ENCODE measurements around the gene POLRMT. TPM values are rescaled to one million over a fixed set of nuclear protein-coding genes. Genes with fewer than 3 reads are reported as not detected.

The POLRMT gene
- total RNA-seq, 3 donors from 2014 or later = 21.9 to 34.7 (median 28.2) TPM

GRCh38 chr19:647566-648284, 14.4 kb upstream of the POLRMT start:
- no peaks in the 10 kb centered on the region for H3K4me1 ChIP-seq
- intact Hi-C loops (cut with DNase I; ENCODE audit: low total_unique reads) = no loop called here
- TF ChIP-seq POLR2AphosphoS5 (IDR thresholded peaks at IDR 0.05) (no peak), CTCF (IDR thresholded peaks at IDR 0.05) (no peak), POLR2A (IDR thresholded peaks at IDR 0.05) (no peak)
- H3K36me3 ChIP-seq = no peaks in the 10 kb centered on the region
- no peak overlapping the region for H3K27ac ChIP-seq
- H3K9me3 ChIP-seq = no peaks in the 10 kb centered on the region
- H3K27me3 ChIP-seq = no peaks in the 10 kb centered on the region
- H3K4me3 ChIP-seq = no peak overlapping the region
- no peak for DNase-seq (ENCODE audit: low spot score in 2 of 2)

- TF ChIP-seq CTCF (IDR thresholded peaks at IDR 0.05) = no peak
- no peak for TF ChIP-seq POLR2A (IDR thresholded peaks at IDR 0.05)
- no peak for TF ChIP-seq POLR2AphosphoS5 (IDR thresholded peaks at IDR 0.05)
- DNase-seq (ENCODE audit: low spot score in 2 of 2) = no peak
- Histone ChIP-seq H3K4me1 (no peaks in the 10 kb centered on the region), H3K27me3 (no peaks in the 10 kb centered on the region), H3K36me3 (no peaks in the 10 kb centered on the region), H3K4me3 (no peak overlapping the region), H3K9me3 (no peaks in the 10 kb centered on the region), H3K27ac (no peak overlapping the region)
- intact Hi-C loops (cut with DNase I; ENCODE audit: low total_unique reads) = no loop called here
Observed at GRCh38 chr19:646779-647565, 13.6 kb upstream of the POLRMT start.

- intact Hi-C loops (cut with DNase I; ENCODE audit: low total_unique reads) = no loop called here
- H3K36me3 ChIP-seq = no peaks in the 10 kb centered on the region
- H3K27ac ChIP-seq = no peak overlapping the region
- DNase-seq (ENCODE audit: low spot score in 2 of 2) = no peak
- no peak for TF ChIP-seq POLR2AphosphoS5 (IDR thresholded peaks at IDR 0.05)
- no peak for TF ChIP-seq CTCF (IDR thresholded peaks at IDR 0.05)
- H3K9me3 ChIP-seq = no peaks in the 10 kb centered on the region
- no peaks in the 10 kb centered on the region for H3K4me1 ChIP-seq
- no peaks in the 10 kb centered on the region for H3K27me3 ChIP-seq
- H3K4me3 ChIP-seq = no peak overlapping the region
Observed at GRCh38 chr19:645912-646778, 12.8 kb upstream of the POLRMT start.

GRCh38 chr19:644789-645188, 11.5 kb upstream of the POLRMT start:
- no peaks in the 10 kb centered on the region for H3K9me3 ChIP-seq
- no peaks in the 10 kb centered on the region for H3K27me3 ChIP-seq
- no peak for TF ChIP-seq POLR2AphosphoS5 (IDR thresholded peaks at IDR 0.05)
- TF ChIP-seq POLR2A (IDR thresholded peaks at IDR 0.05) = no peak
- TF ChIP-seq CTCF (IDR thresholded peaks at IDR 0.05) = no peak
- H3K27ac ChIP-seq = no peak overlapping the region
- H3K36me3 ChIP-seq = no peaks in the 10 kb centered on the region
- no peak overlapping the region for H3K4me3 ChIP-seq
- intact Hi-C loops (cut with DNase I; ENCODE audit: low total_unique reads) = no loop called here
- H3K4me1 ChIP-seq = no peaks in the 10 kb centered on the region
- DNase-seq (ENCODE audit: low spot score in 2 of 2) = no peak

All from breast epithelium (tissue), 4 donors.